Transverse colon (tissue), 4 donors: ENCODE results near the gene DCT.

Experiments
- POLR2A ChIP-seq: fragments of 450-650 bp; IDR thresholded peaks from one replicate; pipeline ENCODE4 v1.6.1; 2016; ENCODE audit warnings: antibody characterized with exemption, mild to moderate bottlenecking, moderate library complexity
- POLR2AphosphoS5 ChIP-seq, 3 donors: sonication (generic); formaldehyde crosslinking; IDR thresholded peaks; one replicate each; pipeline ENCODE4 v1.6.1; 2016; ENCODE audit warnings: antibody characterized with exemption in 3 of 3
- TF ChIP-seq, protein P1 (sequence below), 5 experiments: fragments of 200-600 bp in 3 of 5; fragments of 450-650 bp in 2 of 5; sonication (generic) in 3 of 5; IDR thresholded peaks; 1 replicate in 2 of 5; 2 replicates in 3 of 5; pipeline ENCODE4 v1.5.1; 2016 to 2017; ENCODE audit warnings: antibody characterized with exemption in 5 of 5, inconsistent platforms in 3 of 5, mild to moderate bottlenecking in 2 of 5, moderate library complexity in 1 of 5

DNA sequence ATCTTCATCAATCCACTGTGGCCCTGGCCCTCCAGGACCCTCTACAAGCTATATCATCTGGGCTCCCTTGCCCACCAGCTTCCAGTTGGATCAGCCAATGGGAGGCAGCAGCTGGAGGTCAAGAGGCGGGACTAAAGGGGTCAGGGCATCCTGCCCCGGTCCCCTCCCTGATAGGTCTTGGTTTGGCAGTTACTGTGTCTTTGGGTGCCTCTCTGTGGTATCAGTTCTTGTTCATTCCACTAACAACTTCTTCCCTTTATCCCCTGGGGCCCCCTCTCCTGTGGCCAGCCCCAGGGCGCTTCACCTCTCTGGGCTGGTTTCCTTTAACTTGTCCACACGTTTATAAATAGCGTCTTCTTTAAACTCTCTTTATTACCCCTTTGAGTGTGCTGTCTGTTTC is 83.6 kb downstream of the DCT start:
- TF ChIP-seq, protein P1, sequence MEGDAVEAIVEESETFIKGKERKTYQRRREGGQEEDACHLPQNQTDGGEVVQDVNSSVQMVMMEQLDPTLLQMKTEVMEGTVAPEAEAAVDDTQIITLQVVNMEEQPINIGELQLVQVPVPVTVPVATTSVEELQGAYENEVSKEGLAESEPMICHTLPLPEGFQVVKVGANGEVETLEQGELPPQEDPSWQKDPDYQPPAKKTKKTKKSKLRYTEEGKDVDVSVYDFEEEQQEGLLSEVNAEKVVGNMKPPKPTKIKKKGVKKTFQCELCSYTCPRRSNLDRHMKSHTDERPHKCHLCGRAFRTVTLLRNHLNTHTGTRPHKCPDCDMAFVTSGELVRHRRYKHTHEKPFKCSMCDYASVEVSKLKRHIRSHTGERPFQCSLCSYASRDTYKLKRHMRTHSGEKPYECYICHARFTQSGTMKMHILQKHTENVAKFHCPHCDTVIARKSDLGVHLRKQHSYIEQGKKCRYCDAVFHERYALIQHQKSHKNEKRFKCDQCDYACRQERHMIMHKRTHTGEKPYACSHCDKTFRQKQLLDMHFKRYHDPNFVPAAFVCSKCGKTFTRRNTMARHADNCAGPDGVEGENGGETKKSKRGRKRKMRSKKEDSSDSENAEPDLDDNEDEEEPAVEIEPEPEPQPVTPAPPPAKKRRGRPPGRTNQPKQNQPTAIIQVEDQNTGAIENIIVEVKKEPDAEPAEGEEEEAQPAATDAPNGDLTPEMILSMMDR (IDR thresholded peaks at IDR 0.05): no peak
- TF ChIP-seq POLR2AphosphoS5 (IDR thresholded peaks at IDR 0.05) (no peak), POLR2A (no peak)
